WTC11 (cell line): Measurements from ENCODE around the gene SLC25A53. TPM values are rescaled to one million over a fixed set of nuclear protein-coding genes. Genes with fewer than 3 reads are reported as not detected.

Experiments used
- ATAC-seq: fragments of 200-7000 bp; cut with Tn5 transposase; 2 replicates; pipeline ENCODE4 v1.10.0; 2021; ENCODE audit warnings: mild to moderate bottlenecking, moderate library complexity
- CTCF ChIA-PET: fragments of 300-600 bp; sonication (Branson Sonifier 250); formaldehyde crosslinking; loops from one replicate; lab custom pipeline; 2021; ENCODE audit warnings: antibody characterized with exemption; lab: Charles Lee
- POLR2A ChIA-PET: fragments of 350-600 bp; sonication (Branson Sonifier 250); formaldehyde crosslinking; loops from one replicate; lab custom pipeline; 2021; ENCODE audit warnings: antibody characterized with exemption; lab: Charles Lee
- DNase-seq: peaks from one replicate; pipeline ENCODE4 v3.0.0; 2021; ENCODE audit warnings: low spot score
- H3K27ac Mint-ChIP-seq: 2 replicates; pipeline ENCODE4 v1.8.0; 2021; ENCODE audit warnings: mixed read lengths
- H3K27me3 Mint-ChIP-seq: 2 replicates; pipeline ENCODE4 v1.8.0; 2021; ENCODE audit warnings: low read depth, mild to moderate bottlenecking, moderate library complexity, mixed read lengths
- H3K36me3 Mint-ChIP-seq: 2 replicates; pipeline ENCODE4 v1.8.0; 2021; ENCODE audit warnings: mixed read lengths
- H3K4me1 Mint-ChIP-seq: 2 replicates; pipeline ENCODE4 v1.8.0; 2022; ENCODE audit warnings: mixed read lengths
- H3K4me3 Mint-ChIP-seq: 2 replicates; pipeline ENCODE4 v1.8.0; 2021; ENCODE audit warnings: mild to moderate bottlenecking, moderate library complexity, mixed read lengths
- H3K9me3 Mint-ChIP-seq: 2 replicates; pipeline ENCODE4 v1.8.0; 2021; ENCODE audit warnings: mixed read lengths
- ESRRA ChIP-seq: sonication (generic); formaldehyde crosslinking; IDR thresholded peaks from 2 replicates; pipeline ENCODE4 v1.8.1; 2022; ENCODE audit warnings: mild to moderate bottlenecking, missing genetic modification reagents, borderline replicate concordance
- ETV6 ChIP-seq: sonication (generic); formaldehyde crosslinking; IDR thresholded peaks from 2 replicates; pipeline ENCODE4 v1.8.1; 2022; ENCODE audit warnings: mild to moderate bottlenecking, missing genetic modification reagents
- IRF2 ChIP-seq: sonication (generic); formaldehyde crosslinking; IDR thresholded peaks from 2 replicates; pipeline ENCODE4 v1.8.0; 2022; ENCODE audit warnings: low read depth, missing genetic modification reagents, borderline replicate concordance
- NFATC4 ChIP-seq: fragments of 250-450 bp; sonication (Bioruptor Pico); IDR thresholded peaks from 2 replicates; pipeline ENCODE4 v1.9.0; 2021; ENCODE audit warnings: mild to moderate bottlenecking
- USF2 ChIP-seq: sonication (generic); formaldehyde crosslinking; IDR thresholded peaks from 2 replicates; pipeline ENCODE4 v1.8.1; 2023; ENCODE audit warnings: mild to moderate bottlenecking, missing genetic modification reagents, moderate library complexity
- ZNF263 ChIP-seq: sonication (generic); formaldehyde crosslinking; IDR thresholded peaks from 2 replicates; pipeline ENCODE4 v1.8.1; 2022; ENCODE audit warnings: low read depth, mild to moderate bottlenecking, moderate library complexity, missing genetic modification reagents
- ZNF671 ChIP-seq: fragments of 250-450 bp; sonication (Bioruptor Pico); IDR thresholded peaks from 2 replicates; pipeline ENCODE4 v1.8.0; 2021; ENCODE audit warnings: mild to moderate bottlenecking
- total RNA-seq: library from RNA; stranded (reverse); gene quantifications from 3 replicates; pipeline ENCODE4 v1.2.3, GENCODE V29; 2021
- TF ChIP-seq, protein P1 (sequence below): sonication (generic); formaldehyde crosslinking; IDR thresholded peaks from 2 replicates; pipeline ENCODE4 v1.8.0; 2023; ENCODE audit warnings: missing genetic modification reagents, mild to moderate bottlenecking, borderline replicate concordance
- TF ChIP-seq, protein P2 (sequence below): sonication (generic); formaldehyde crosslinking; IDR thresholded peaks from 2 replicates; pipeline ENCODE4 v1.8.1; 2022; ENCODE audit warnings: mild to moderate bottlenecking, moderate library complexity, missing genetic modification reagents
- TF ChIP-seq, protein P3 (sequence below): fragments of 250-450 bp; sonication (Bioruptor Pico); IDR thresholded peaks from 2 replicates; pipeline ENCODE4 v1.9.0; 2021; ENCODE audit warnings: mild to moderate bottlenecking, borderline replicate concordance
- TF ChIP-seq, protein P4 (sequence below): sonication (generic); formaldehyde crosslinking; IDR thresholded peaks from 2 replicates; pipeline ENCODE4 v1.8.1; 2022; ENCODE audit warnings: low read depth, mild to moderate bottlenecking, moderate library complexity, missing genetic modification reagents, borderline replicate concordance
- TF ChIP-seq, protein P5 (sequence below): sonication (generic); formaldehyde crosslinking; IDR thresholded peaks from 2 replicates; pipeline ENCODE4 v1.8.1; 2023; ENCODE audit warnings: mild to moderate bottlenecking, missing genetic modification reagents, moderate library complexity
- TF ChIP-seq, protein P6 (sequence below): fragments of 250-450 bp; sonication (Bioruptor Pico); conservative IDR thresholded peaks from 2 replicates; pipeline ENCODE4 v1.9.0; 2021; ENCODE audit warnings: mild to moderate bottlenecking

Gene SLC25A53
- total RNA-seq, 1 experiment from 2014 or later = 1.8 TPM

DNA sequence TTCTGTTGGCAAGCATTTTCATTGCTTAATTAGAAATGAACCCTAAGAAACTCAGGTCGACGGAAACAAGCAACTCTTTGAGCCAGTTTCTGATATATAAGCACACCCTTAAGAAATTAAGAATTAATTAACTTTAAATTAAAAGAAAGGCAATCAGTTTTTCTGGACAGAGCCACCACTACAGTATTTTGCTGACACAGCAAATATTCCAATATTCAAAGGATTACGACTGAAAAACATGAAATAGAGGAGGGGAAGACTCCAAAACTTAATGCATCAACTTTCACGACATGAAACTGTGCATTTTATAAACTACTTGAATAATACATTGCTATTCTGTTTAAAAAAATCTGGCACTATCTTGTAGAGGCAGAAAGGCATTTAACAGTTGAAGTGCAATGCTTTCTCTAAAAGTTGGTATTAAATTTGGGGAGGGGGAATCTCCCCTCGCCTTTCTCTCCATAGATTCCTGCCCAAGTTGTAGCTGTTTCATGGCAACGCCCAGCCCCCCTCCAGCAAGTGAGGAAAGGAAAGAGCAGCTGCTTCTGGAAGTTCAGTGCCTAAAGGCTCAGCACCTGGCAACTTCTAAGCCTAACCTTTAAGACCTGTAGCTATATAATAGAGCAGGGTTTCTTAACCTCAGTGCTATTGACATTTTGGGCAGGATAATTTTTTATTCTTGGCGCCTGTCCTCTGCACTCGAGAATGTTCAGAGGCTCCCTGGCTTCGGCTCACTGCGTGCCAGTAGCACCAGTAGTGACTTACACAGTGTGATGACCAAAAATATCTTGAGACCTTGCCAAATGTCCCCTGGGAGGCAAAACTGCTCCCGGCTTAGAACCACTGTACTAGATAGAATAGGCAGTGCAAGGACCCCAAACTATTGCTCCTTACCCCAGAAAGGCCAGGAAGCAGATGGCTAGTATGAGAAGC lies 51.2 kb downstream of the SLC25A53 start (continued):
- TF ChIP-seq, protein P1, sequence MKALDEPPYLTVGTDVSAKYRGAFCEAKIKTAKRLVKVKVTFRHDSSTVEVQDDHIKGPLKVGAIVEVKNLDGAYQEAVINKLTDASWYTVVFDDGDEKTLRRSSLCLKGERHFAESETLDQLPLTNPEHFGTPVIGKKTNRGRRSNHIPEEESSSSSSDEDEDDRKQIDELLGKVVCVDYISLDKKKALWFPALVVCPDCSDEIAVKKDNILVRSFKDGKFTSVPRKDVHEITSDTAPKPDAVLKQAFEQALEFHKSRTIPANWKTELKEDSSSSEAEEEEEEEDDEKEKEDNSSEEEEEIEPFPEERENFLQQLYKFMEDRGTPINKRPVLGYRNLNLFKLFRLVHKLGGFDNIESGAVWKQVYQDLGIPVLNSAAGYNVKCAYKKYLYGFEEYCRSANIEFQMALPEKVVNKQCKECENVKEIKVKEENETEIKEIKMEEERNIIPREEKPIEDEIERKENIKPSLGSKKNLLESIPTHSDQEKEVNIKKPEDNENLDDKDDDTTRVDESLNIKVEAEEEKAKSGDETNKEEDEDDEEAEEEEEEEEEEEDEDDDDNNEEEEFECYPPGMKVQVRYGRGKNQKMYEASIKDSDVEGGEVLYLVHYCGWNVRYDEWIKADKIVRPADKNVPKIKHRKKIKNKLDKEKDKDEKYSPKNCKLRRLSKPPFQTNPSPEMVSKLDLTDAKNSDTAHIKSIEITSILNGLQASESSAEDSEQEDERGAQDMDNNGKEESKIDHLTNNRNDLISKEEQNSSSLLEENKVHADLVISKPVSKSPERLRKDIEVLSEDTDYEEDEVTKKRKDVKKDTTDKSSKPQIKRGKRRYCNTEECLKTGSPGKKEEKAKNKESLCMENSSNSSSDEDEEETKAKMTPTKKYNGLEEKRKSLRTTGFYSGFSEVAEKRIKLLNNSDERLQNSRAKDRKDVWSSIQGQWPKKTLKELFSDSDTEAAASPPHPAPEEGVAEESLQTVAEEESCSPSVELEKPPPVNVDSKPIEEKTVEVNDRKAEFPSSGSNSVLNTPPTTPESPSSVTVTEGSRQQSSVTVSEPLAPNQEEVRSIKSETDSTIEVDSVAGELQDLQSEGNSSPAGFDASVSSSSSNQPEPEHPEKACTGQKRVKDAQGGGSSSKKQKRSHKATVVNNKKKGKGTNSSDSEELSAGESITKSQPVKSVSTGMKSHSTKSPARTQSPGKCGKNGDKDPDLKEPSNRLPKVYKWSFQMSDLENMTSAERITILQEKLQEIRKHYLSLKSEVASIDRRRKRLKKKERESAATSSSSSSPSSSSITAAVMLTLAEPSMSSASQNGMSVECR = no peak
- TF ChIP-seq IRF2 (CRISPR knock-in tag) (no peak), ETV6 (CRISPR knock-in tag) (no peak), NFATC4 (CRISPR knock-in tag) (no peak), USF2 (CRISPR knock-in tag) (no peak)
- TF ChIP-seq, protein P2, sequence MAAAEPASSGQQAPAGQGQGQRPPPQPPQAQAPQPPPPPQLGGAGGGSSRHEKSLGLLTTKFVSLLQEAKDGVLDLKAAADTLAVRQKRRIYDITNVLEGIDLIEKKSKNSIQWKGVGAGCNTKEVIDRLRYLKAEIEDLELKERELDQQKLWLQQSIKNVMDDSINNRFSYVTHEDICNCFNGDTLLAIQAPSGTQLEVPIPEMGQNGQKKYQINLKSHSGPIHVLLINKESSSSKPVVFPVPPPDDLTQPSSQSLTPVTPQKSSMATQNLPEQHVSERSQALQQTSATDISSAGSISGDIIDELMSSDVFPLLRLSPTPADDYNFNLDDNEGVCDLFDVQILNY (CRISPR knock-in tag) = no peak
- TF ChIP-seq, protein P3, sequence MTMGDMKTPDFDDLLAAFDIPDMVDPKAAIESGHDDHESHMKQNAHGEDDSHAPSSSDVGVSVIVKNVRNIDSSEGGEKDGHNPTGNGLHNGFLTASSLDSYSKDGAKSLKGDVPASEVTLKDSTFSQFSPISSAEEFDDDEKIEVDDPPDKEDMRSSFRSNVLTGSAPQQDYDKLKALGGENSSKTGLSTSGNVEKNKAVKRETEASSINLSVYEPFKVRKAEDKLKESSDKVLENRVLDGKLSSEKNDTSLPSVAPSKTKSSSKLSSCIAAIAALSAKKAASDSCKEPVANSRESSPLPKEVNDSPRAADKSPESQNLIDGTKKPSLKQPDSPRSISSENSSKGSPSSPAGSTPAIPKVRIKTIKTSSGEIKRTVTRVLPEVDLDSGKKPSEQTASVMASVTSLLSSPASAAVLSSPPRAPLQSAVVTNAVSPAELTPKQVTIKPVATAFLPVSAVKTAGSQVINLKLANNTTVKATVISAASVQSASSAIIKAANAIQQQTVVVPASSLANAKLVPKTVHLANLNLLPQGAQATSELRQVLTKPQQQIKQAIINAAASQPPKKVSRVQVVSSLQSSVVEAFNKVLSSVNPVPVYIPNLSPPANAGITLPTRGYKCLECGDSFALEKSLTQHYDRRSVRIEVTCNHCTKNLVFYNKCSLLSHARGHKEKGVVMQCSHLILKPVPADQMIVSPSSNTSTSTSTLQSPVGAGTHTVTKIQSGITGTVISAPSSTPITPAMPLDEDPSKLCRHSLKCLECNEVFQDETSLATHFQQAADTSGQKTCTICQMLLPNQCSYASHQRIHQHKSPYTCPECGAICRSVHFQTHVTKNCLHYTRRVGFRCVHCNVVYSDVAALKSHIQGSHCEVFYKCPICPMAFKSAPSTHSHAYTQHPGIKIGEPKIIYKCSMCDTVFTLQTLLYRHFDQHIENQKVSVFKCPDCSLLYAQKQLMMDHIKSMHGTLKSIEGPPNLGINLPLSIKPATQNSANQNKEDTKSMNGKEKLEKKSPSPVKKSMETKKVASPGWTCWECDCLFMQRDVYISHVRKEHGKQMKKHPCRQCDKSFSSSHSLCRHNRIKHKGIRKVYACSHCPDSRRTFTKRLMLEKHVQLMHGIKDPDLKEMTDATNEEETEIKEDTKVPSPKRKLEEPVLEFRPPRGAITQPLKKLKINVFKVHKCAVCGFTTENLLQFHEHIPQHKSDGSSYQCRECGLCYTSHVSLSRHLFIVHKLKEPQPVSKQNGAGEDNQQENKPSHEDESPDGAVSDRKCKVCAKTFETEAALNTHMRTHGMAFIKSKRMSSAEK (CRISPR knock-in tag) = no peak
- TF ChIP-seq, protein P4, sequence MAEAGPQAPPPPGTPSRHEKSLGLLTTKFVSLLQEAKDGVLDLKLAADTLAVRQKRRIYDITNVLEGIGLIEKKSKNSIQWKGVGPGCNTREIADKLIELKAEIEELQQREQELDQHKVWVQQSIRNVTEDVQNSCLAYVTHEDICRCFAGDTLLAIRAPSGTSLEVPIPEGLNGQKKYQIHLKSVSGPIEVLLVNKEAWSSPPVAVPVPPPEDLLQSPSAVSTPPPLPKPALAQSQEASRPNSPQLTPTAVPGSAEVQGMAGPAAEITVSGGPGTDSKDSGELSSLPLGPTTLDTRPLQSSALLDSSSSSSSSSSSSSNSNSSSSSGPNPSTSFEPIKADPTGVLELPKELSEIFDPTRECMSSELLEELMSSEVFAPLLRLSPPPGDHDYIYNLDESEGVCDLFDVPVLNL (CRISPR knock-in tag) = no peak

DNA sequence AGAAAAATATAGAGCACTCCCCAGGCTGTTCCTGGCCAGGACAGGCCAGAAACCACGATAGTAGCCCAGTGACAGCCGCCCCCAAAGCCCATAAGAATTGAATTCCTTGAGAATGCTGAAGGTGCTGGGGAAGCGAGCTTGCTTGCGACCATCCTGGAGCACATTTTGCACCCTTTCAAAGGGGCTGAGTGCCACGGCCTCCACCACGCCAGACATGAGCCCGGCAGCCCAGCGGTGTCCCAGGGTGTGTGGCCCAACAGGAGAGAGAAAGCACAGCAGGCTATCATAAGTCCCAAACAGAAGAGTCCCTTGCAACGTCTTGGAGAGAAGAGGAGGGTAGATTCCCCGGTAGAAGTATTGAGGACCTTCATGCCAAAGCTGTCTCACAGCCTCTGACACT lies 52.1 kb downstream of the SLC25A53 start:
- H3K4me1 Mint-ChIP-seq = no peaks in the 10 kb centered on the region
- no peak overlapping the region for H3K27ac Mint-ChIP-seq
- no peak for ATAC-seq
- H3K36me3 Mint-ChIP-seq = no peaks in the 10 kb centered on the region
- no peak for DNase-seq
- POLR2A ChIA-PET = no interaction called here
- no peak for TF ChIP-seq ZNF263
- TF ChIP-seq, protein P5, sequence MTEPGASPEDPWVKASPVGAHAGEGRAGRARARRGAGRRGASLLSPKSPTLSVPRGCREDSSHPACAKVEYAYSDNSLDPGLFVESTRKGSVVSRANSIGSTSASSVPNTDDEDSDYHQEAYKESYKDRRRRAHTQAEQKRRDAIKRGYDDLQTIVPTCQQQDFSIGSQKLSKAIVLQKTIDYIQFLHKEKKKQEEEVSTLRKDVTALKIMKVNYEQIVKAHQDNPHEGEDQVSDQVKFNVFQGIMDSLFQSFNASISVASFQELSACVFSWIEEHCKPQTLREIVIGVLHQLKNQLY (CRISPR knock-in tag) = no peak
- TF ChIP-seq, protein P6, sequence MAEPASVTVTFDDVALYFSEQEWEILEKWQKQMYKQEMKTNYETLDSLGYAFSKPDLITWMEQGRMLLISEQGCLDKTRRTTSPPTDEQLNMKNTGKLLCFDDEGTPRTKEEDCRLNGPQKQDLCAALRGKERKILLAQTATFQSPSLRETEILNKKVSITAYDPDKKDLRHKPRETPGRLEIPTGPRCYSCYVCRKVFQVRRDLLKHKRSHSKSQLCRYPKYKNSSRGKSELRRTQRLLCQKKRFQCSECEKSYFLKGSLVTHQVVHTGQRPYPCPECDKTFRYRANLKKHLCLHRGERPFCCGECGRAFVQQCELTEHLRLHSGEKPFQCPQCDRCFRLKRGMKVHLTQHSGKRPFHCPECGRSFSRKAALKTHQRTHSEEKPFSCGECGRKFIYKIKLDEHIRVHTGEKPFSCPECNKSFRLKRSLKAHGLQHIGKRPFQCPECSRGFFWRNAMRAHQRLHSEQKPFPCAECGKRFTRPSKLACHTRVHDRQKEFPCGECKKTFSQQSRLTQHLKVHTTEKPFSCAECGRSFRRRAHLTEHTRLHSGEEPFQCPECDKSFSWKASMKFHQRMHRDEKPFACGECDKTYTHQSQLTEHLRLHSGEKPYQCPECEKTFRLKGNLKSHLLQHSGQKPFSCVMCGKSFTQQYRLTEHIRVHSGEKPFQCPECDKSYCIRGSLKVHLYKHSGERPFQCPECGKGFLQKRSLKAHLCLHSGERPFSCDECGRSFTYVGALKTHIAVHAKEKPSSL (CRISPR knock-in tag) = no peak
- TF ChIP-seq ESRRA (CRISPR knock-in tag) = no peak
- TF ChIP-seq ZNF671 (CRISPR knock-in tag) = no peak
- H3K4me3 Mint-ChIP-seq = no peak overlapping the region
- no peaks in the 10 kb centered on the region for H3K27me3 Mint-ChIP-seq
- CTCF ChIA-PET = no interaction called here
- H3K9me3 Mint-ChIP-seq = no peaks in the 10 kb centered on the region
